Uterus (tissue), 4 donors: ENCODE results near the gene CDX1. TPM values are rescaled to one million over a fixed set of nuclear protein-coding genes. Genes with fewer than 3 reads are reported as not detected.

Source experiments
- DNase-seq, 2 donors: peaks; one replicate each; pipeline ENCODE4 v3.0.0-alpha.2; 2019 to 2020
- H3K27ac ChIP-seq, 2 donors: fragments of 200-600 bp; sonication (generic); 1 replicate in 1 of 2; 2 replicates in 1 of 2; pipeline ENCODE4 v1.5.1; 2016 to 2018
- H3K27me3 ChIP-seq, 2 donors: fragments of 200-600 bp; sonication (generic); one replicate each; pipeline ENCODE4 v1.5.1; 2018 to 2019; ENCODE audit warnings: control low read depth in 1 of 2
- H3K36me3 ChIP-seq, 2 donors: fragments of 200-600 bp; sonication (generic); one replicate each; pipeline ENCODE4 v1.5.1; 2019; ENCODE audit warnings: control low read depth in 1 of 2
- H3K4me1 ChIP-seq, 2 donors: fragments of 200-600 bp; sonication (generic); one replicate each; pipeline ENCODE4 v1.5.1; 2018 to 2019; ENCODE audit warnings: control low read depth in 1 of 2
- H3K4me3 ChIP-seq, 2 donors: fragments of 200-600 bp; sonication (generic); 1 replicate in 1 of 2; 2 replicates in 1 of 2; pipeline ENCODE4 v1.5.1; 2018 to 2019; ENCODE audit warnings: mild to moderate bottlenecking in 1 of 2
- H3K9me3 ChIP-seq, 2 donors: fragments of 200-600 bp; sonication (generic); one replicate each; pipeline ENCODE4 v1.5.1; 2019; ENCODE audit warnings: control low read depth in 1 of 2
- CTCF ChIP-seq, 4 experiments: fragments of 200-600 bp in 2 of 4; fragments of 450-650 bp in 2 of 4; sonication (generic) in 2 of 4; IDR thresholded peaks; one replicate each; pipeline ENCODE4 v1.5.1; 2016 to 2019; ENCODE audit warnings: antibody characterized with exemption in 4 of 4, mild to moderate bottlenecking in 2 of 4, moderate library complexity in 1 of 4
- POLR2A ChIP-seq, 2 donors: fragments of 450-650 bp; IDR thresholded peaks; one replicate each; pipeline ENCODE4 v1.6.1; 2016; ENCODE audit warnings: antibody characterized with exemption in 2 of 2, mild to moderate bottlenecking in 1 of 2, moderate library complexity in 1 of 2
- intact Hi-C: fragments of 100-400 bp; cut with DNase I; formaldehyde crosslinking; loops from one replicate; pipeline ENCODE4 v1.15.1; 2023; ENCODE audit warnings: low total_unique reads
- total RNA-seq, 4 donors: library from RNA; depleted of rRNA in 3 of 4; stranded (reverse); fragments of >200 nt in 3 of 4; gene quantifications; one replicate each; pipeline versions ENCODE4 v1.1.0 to v1.2.4, GENCODE V29; 2014 to 2023
- donor health status: DM: yes; HTN: yes; CAD: no.

Gene CDX1
- total RNA-seq, 4 donors from 2014 or later, result 0.29 to 0.77 (median 0.38) TPM

- Histone ChIP-seq H3K9me3 (no peaks in the 10 kb centered on the region), H3K36me3 (no peaks in the 10 kb centered on the region), H3K27me3 (no peaks in the 10 kb centered on the region), H3K4me1 (no peaks in the 10 kb centered on the region), H3K27ac (no peak overlapping the region), H3K4me3 (no peak overlapping the region)
- intact Hi-C loops, result no loop called here
- TF ChIP-seq CTCF (IDR thresholded peaks at IDR 0.05) (no peak), POLR2A (IDR thresholded peaks at IDR 0.05) (no peak)
- DNase-seq, result peak; percentile 14
These were observed 46.5 kb upstream of the CDX1 start for GRCh38 chr5:150120062-150120441.

- no peaks in the 10 kb centered on the region for H3K27me3 ChIP-seq
- no peaks in the 10 kb centered on the region for H3K4me1 ChIP-seq
- H3K4me3 ChIP-seq, result no peak overlapping the region
- H3K9me3 ChIP-seq, result no peaks in the 10 kb centered on the region
- TF ChIP-seq POLR2A (IDR thresholded peaks at IDR 0.05) (no peak), CTCF (IDR thresholded peaks at IDR 0.05) (no peak)
- DNase-seq, result peak; percentile 13 to 18
- intact Hi-C loops, result no loop called here
- no peaks in the 10 kb centered on the region for H3K36me3 ChIP-seq
- H3K27ac ChIP-seq, result no peak overlapping the region
These were observed 45.7 kb upstream of the CDX1 start for GRCh38 chr5:150120617-150121447.

- H3K4me1 ChIP-seq, result no peaks in the 10 kb centered on the region
- H3K27ac ChIP-seq, result no peak overlapping the region
- no peak overlapping the region for H3K4me3 ChIP-seq
- no peak for TF ChIP-seq CTCF (IDR thresholded peaks at IDR 0.05)
- TF ChIP-seq POLR2A (IDR thresholded peaks at IDR 0.05), result no peak
- H3K9me3 ChIP-seq, result no peaks in the 10 kb centered on the region
- DNase-seq, result peak; percentile 11 to 16
- no peaks in the 10 kb centered on the region for H3K27me3 ChIP-seq
- intact Hi-C loops, result no loop called here
- no peaks in the 10 kb centered on the region for H3K36me3 ChIP-seq
These were observed 45.0 kb upstream of the CDX1 start for GRCh38 chr5:150121448-150122157.

- peak; percentile 15 to 20 for DNase-seq
- Histone ChIP-seq H3K9me3 (no peaks in the 10 kb centered on the region), H3K4me1 (no peaks in the 10 kb centered on the region), H3K36me3 (no peaks in the 10 kb centered on the region), H3K27ac (no peak overlapping the region), H3K4me3 (no peak overlapping the region), H3K27me3 (no peaks in the 10 kb centered on the region)
- no peak for TF ChIP-seq POLR2A (IDR thresholded peaks at IDR 0.05)
- intact Hi-C loops, result no loop called here
These were observed 44.4 kb upstream of the CDX1 start for GRCh38 chr5:150122158-150122510.

- DNase-seq, result peak; percentile 4 to 15
- TF ChIP-seq POLR2A (IDR thresholded peaks at IDR 0.05) (no peak), CTCF (IDR thresholded peaks at IDR 0.05) (no peak)
- Histone ChIP-seq H3K9me3 (no peaks in the 10 kb centered on the region), H3K27ac (no peak overlapping the region), H3K27me3 (no peaks in the 10 kb centered on the region), H3K4me1 (no peaks in the 10 kb centered on the region), H3K4me3 (no peak overlapping the region), H3K36me3 (no peaks in the 10 kb centered on the region)
- intact Hi-C loops, result no loop called here
These were observed 43.8 kb upstream of the CDX1 start for GRCh38 chr5:150122536-150123481.
